NCI-H2196 treated with DMSO at 0.1 percent for 48 hours (cell line): ENCODE results near the gene ARAF.
A peak's percentile ranks its signal among the peaks of the same experiment; 100 is the strongest.
"Not testable (repeated sequence)": the region's sequence is repeated elsewhere in the genome, so short reads cannot be mapped to it uniquely, and the experiment has no call there.

Experiments used
- DNase-seq: peaks from one replicate; lab custom pipeline; 2025; ENCODE audit not compliant: unreplicated experiment; lab: John Stamatoyannopoulos, UW

Gene ARAF

GRCh38 chrX:47560934-47561658, at the start of gene ARAF:
Gene ARAF, plus strand, starts transcription at chrX:47561205. Its CDS starts 1,763 bp downstream, at chrX:47562968.
- DNase-seq: peak; percentile 88

DNA sequence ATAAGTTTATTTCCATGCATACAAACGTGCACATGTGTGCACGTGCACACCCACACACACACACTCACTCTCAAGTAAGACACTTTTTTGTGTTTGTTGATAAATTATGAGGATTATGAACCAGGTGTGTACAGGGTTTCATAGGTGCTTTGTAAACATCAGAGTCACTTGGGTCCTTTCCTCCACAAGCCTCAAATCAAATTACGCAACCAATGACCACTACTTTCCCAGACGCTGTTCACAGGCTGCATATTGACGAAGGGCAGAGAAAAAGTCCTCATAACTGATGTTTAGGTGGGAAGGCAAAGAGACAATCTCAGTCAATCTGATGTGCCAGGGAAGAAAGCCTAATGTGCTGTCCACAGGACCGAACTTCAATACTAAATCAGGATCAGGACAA, 48.6 kb upstream of the ARAF start:
- DNase-seq: not testable (repeated sequence)

DNA sequence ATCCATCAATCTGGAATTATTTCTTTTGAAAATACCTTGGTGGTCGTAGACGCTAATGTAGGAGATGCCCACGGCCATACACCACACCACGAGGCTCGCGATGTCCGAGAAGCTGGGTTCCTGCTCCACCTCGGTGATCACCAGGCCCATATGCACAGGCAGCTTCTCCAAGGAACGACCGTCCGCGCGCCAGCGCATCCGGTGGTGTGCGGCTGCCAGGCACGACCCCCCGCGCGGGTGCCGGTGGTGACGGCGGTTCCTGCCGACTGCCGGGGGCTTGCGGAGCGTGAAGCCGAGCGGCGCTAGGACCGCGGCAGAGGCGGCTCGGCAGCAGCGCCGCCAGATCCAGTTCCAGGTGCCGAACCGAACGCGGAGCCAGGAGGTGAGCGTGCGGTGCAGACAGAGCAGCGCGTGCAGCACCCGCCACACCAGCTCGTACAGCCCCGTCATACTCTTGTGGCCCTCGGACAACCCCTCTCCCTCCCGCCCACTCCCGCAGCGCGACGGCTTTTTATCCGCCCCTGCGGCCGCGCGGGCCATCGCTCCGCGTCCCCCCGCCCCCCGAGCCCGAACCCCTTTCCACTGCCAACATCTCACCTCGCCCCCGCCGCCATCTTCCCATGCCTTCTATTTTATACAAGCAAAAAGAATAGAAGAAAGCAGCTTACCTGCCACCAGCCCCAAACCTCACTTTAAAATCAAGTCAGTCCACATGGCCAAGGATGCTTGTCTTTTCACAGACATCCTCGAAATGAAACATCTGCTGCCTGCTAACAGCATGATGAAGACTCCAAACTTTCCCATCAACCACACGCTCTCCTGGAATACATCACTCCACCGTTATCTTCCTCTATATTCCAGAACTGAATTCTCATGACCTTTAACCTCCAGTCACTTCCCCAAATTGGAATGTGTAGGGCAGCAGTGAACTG, 47.7 kb upstream of the ARAF start:
- DNase-seq: not testable (repeated sequence)

DNA sequence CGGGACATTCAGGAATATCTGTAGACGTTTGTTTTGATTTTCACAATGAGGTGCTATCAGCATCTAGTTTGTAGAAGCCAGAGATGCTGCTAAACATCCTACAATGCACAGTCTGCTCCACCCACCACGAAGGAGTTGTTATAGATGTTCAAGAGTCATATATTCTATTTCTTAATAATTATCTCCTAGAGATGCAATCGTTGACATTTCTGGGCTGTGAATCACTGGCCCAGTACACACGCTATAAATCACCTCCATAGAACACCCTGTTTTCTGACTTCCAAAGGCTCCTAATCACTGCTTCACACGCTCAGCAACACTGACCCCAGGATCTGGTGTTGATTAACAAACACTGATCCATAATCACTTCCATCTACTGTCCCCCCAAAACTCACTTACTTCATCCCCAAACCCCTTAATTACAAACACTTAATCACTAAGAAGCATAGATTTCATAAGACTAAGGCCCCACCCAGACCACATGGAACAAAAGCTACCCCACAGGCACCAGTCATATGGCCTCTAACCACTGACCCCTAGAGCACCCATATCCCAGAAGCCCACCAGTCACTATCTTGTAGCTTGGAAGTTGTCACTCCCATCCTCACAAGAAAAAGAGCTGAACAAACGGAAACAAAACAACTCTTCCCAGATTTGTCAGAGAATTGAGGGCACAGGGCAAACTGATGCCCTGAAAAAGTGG, 46.3 kb upstream of the ARAF start:
- DNase-seq: no peak

- no peak for DNase-seq
Observed at GRCh38 chrX:47515941-47516665, 44.9 kb upstream of the ARAF start.

DNA sequence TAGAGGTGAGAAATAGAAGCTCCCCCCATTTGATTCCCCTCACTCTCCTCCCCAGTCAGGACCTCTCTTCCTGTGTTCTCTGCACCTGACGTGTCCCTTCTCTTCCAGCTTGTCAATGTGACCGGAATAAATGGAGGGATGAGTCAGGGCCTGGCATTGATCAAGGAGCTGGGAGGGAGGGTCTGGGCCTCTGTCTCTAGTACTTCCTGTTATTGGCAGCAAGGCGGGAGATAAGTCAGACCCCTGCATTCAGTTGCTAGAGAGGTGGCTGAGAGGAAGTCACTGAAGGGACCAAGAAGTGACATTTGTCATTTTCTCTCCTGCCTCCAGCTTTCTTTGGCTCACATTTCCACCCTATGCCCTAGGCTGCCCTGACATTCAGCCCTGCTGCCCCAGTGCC, 42.9 kb upstream of the ARAF start:
- DNase-seq: no peak

DNA sequence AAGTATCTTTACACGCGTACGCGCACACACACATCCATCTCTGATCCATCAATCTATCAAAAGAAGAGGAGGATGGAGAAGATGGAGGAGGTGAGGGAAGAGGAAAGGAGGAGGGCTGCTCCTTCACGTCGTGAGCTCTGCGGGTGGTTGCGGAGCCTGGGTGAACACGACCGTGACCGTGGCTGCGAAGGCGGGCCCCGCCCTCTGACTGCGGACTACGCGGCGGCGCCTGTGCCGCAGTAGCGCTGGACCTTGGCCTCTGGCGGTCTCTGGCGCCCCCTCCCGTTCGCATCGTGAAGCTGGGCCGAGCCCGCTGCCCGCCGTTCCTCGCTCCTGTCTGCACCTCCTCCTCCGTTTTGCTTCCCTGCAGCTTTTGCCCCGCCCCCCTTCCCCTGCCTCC, 37.7 kb upstream of the ARAF start:
- DNase-seq: peak; percentile 54

- no peak for DNase-seq
Observed at GRCh38 chrX:47523713-47524166, 37.3 kb upstream of the ARAF start.

GRCh38 chrX:47529548-47529947, 31.5 kb upstream of the ARAF start:
- no peak for DNase-seq

DNA sequence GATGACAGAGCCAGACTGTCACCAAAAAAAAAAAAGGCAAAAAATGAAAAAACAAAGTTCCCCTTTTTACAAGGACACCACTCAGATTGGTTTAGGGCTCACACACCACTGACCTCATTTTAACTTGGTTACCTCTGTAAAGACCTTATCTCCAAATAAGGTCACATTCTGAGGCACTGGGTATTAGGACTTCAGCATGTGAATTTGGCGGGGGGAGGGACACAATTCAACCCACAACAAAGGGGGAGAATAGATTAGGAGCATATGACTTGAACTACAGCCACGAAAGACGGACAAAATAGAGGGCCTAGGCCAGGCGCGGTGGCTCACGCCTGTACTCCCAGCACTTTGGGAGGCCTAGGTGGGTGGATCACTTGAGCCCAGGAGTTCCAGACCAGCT, 31.0 kb upstream of the ARAF start:
- no peak for DNase-seq

GRCh38 chrX:47539860-47540259, 21.1 kb upstream of the ARAF start:
- DNase-seq: no peak

DNA sequence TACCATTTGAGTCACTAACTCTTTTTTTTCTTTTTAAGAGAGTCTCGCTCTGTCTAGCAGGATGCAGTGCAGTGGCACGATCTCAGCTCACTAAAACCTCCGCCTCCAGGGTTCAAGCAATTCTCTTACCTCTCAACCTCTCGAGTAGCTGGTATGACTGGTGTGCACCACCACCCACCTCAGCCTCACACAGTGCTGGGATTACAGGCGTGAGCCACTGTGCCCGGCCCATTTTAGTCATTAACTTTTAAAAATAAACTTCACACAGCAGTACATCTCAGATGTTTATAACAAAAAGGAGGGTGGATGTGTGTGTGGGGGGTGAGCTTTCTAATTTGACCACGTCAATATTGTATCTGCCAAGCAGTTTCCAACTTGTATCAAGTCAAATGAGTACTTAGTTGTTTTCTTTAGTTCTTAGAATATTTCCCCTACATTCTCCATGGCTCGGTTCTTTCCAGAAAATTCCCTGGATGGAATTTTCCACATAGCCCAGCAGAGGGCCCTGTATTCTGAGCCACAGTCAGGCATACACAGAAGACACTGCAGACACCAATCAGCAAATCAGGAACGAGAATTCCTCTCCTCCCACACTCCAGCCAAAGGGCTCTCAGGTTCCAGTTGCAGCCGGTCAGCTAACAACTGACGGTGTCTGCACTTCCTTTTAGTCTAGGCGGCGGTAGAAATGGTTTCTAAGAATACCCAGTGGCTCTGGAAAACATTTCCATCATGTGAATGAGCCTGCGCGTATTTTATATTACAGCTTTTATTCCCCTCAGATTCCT, 20.1 kb upstream of the ARAF start:
- peak; percentile 67 for DNase-seq

GRCh38 chrX:47543496-47543895, 17.5 kb upstream of the ARAF start:
- DNase-seq: no peak

DNA sequence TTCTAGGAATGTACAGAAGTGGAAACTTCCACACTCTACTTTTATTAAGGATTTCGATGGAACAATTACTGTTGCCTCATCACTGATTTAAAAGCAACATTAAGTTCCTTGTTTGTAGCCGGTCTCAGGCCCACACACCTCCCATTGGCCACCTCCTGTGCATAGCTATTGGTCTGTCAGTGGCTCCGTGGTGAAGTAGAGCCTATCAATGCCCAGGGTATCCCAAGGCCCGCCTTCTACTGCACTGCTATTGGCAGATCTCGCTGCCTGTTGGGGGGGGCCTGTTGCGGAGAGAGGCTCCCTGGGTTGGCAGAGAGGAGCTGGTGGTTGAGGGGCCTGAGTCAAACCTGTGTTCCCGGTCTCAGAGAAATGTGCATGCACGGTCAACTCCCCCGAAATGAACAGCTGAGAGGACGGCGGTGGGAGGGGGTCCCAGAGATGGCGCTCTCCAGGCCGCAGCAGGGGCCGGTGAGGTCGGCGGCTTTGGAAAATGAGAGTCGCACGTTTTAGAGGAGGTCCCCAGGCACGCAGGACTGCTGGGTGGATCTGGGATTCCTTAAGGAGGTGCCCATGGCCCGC, 4.9 kb upstream of the ARAF start:
- peak; percentile 75 for DNase-seq

DNA sequence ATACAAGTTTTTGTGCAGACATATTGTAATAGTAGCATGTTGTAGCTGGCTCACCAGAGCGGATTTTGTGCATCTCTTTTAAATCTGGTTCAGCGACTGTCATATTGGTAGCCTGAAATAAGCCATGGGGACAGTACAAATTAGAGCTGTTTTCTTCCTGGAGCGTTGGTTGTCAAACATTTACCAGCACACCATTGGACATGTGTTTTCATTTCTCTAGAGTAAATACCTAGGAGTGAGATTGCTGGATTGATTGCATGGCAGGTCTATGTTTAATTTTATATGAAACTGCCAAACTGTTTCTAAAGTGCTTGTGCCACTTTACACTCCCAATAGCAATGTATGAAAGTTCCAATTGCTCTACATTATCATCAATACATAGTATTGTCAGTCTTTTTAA, 2.6 kb upstream of the ARAF start:
- DNase-seq: no peak

- no peak for DNase-seq
Observed at GRCh38 chrX:47560179-47560933, 649 bp upstream of the ARAF start.

GRCh38 chrX:47561659-47562151, 700 bp downstream of the ARAF start:
- no peak for DNase-seq

DNA sequence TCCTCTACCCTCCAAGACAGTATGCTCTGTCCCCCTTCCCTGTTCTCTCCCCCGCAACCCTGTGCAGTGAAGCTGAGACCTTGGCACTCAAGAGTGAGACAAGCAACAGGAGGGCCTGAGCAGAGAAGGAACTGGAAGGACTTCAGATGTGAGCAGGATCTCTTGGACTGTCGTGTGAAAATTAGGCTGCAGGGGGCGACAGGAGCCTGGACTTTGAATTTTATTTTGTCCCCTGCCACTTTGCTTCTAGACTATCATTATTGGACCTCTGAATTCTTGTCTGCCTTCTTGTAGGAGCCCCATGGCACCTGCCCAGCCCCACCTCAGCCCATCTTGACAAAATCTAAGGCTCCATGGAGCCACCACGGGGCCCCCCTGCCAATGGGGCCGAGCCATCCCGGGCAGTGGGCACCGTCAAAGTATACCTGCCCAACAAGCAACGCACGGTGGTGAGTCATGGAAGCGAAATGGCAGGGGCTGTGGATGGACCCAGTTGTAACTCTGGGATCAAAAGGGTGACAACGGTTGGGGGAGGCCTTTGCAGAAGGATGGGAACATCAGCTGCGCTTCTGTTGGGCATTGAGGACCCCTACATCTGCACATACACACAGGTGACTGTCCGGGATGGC, 1.7 kb downstream of the ARAF start:
- DNase-seq: no peak
